Stimulated activated CD8-positive, alpha-beta memory T cell treated with anti-CD3 and anti-CD28 coated beads, Interleukin-4, amount 100 ng/mL, for 48 hours (primary cell): Measurements from ENCODE around the gene ZNF792.
"Not testable (repeated sequence)": the region's sequence is repeated elsewhere in the genome, so short reads cannot be mapped to it uniquely, and the experiment has no call there.

Experiments used
- DNase-seq: peaks from one replicate; pipeline ENCODE4 v3.0.0-alpha.2; 2020

Gene ZNF792

DNA sequence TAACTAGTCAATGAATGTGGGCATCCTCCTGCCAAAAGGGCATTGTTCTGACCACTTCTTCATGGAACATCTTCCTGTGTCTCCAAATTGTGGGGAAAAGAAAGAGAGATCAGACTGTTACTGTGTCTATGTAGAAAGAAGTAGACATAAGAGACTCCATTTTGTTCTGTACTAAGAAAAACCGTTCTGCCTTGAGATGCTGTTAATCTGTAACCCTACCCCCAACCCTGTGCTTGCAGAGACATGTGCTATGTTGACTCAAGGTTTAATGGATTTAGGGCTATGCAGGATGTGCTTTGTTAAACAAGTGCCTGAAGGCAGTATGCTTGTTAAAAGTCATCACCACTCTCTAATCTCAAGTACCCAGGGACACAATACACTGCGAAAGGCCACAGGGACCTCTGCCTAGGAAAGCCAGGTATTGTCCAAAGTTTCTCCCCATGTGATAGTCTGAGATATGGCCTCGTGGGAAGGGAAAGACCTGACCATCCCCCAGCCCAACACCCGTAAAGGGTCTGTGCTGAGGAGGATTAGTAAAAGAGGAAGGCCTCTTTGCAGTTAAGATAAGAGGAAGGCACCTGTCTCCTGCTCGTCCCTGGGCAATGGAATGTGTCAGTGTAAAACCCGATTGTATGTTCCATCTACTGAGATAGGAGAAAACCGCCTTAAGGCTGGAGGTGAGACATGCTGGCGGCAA is 43.8 kb downstream of the ZNF792 start:
- not testable (repeated sequence) for DNase-seq

GRCh38 chr19:34918190-34918589 is 45.8 kb downstream of the ZNF792 start:
- no peak for DNase-seq

DNA sequence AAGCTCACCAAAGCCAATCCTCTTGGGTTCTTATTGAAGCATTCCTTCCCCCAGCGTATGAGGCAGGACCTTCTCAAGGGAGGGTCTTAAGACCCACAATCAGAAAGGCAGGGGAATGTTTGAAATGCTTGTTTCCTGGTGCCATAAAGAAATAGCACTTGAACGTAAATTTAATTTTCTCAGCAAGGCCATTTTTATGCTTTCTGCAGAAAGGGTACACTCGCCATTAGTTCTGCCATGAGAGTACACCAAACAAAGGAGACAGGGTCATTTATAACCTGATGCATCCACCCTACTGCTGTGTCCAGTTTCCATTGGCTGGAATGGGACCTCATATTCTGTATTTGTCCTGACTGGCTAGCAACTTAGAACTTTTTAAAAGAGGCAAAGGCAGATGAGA is 46.9 kb downstream of the ZNF792 start:
- DNase-seq = not testable (repeated sequence)

- no peak for DNase-seq
These were observed 53.3 kb downstream of the ZNF792 start for GRCh38 chr19:34910770-34911169.
